HL-60 (cell line): Measurements from ENCODE around the gene PPP1R9B.

ENCODE experiments used
- DNase-seq, 2 experiments: peaks; one replicate each; pipeline ENCODE4 v3.0.0-alpha.2; 2010 to 2020; ENCODE audit warnings: low read depth in 1 of 2, low spot score in 1 of 2
- H3K27ac ChIP-seq: fragments of 250-450 bp; sonication (Bioruptor Pico); replicated peaks from 2 replicates; pipeline ENCODE4 v1.5.1; 2020; ENCODE audit warnings: mild to moderate bottlenecking, moderate library complexity
- H3K27me3 ChIP-seq: fragments of 250-450 bp; sonication (Bioruptor Pico); 2 replicates; pipeline ENCODE4 v1.5.1; 2021; ENCODE audit warnings: mild to moderate bottlenecking, moderate library complexity; ENCODE audit not compliant: insufficient read depth, poor library complexity, severe bottlenecking
- H3K4me3 ChIP-seq: replicated peaks from 2 replicates; pipeline ENCODE4 v1.5.1; 2011; ENCODE audit warnings: mild to moderate bottlenecking, control low read depth, low read length; ENCODE audit not compliant: insufficient read depth
- CTCF ChIP-seq: IDR thresholded peaks from one replicate; pipeline ENCODE4 v1.5.1; 2011; ENCODE audit warnings: low read length, control low read depth, inconsistent platforms; ENCODE audit not compliant: insufficient read depth
- GABPA ChIP-seq: IDR thresholded peaks from 2 replicates; pipeline ENCODE4 v1.6.1; 2012; ENCODE audit warnings: low read depth
- POLR2AphosphoS5 ChIP-seq: IDR thresholded peaks from 2 replicates; pipeline ENCODE4 v1.6.1; 2012; ENCODE audit warnings: low read depth
- REST ChIP-seq: IDR thresholded peaks from 2 replicates; pipeline ENCODE4 v1.6.1; 2012; ENCODE audit warnings: low read depth; ENCODE audit not compliant: insufficient replicate concordance
- SPI1 ChIP-seq: IDR thresholded peaks from 2 replicates; pipeline ENCODE4 v1.6.1; 2012; ENCODE audit warnings: low read depth, mild to moderate bottlenecking, borderline replicate concordance

The PPP1R9B gene

GRCh38 chr17:50120475-50121253 lies 29.8 kb downstream of the PPP1R9B start:
- H3K27ac ChIP-seq = no peak overlapping the region
- H3K27me3 ChIP-seq = peaks cover 53% of the 10 kb centered on the region
- TF ChIP-seq POLR2AphosphoS5 (no peak), SPI1 (no peak), GABPA (no peak), CTCF (no peak), REST (no peak)

GRCh38 chr17:50118828-50119218 lies 31.7 kb downstream of the PPP1R9B start:
- H3K27me3 ChIP-seq = peaks cover 57% of the 10 kb centered on the region

More at GRCh38 chr17:50120475-50121253, 29.8 kb downstream of the PPP1R9B start:
- H3K4me3 ChIP-seq = no peak overlapping the region
- no peak for DNase-seq

More at GRCh38 chr17:50118828-50119218, 31.7 kb downstream of the PPP1R9B start:
- DNase-seq = no peak
- Histone ChIP-seq H3K4me3 (no peak overlapping the region), H3K27ac (no peak overlapping the region)
- no peak for TF ChIP-seq POLR2AphosphoS5
- no peak for TF ChIP-seq SPI1
- TF ChIP-seq GABPA = no peak
- TF ChIP-seq CTCF = no peak
- TF ChIP-seq REST = no peak
